ENCODE results near the gene SRXN1. TPM values are rescaled to one million over a fixed set of nuclear protein-coding genes. Genes with fewer than 3 reads are reported as not detected.

The SRXN1 gene
- total and polyA plus RNA-seq, 9 of the 15 experiments (the other 6 are each of a cell fraction or from before 2014, with no cell fraction given) = 6.8 to 36.4 (median 21.6) TPM

- Histone ChIP-seq H3K4me1 (replicated peaks in 1 of 2; ENCODE audit: control insufficient read depth in 2 of 2, insufficient read depth in 2 of 2, low read length in 2 of 2) (peaks cover 0 to 22% of the 10 kb centered on the region in 2 experiments; a peak in 2 of 5 replicates), H4K20me1 (replicated peaks; ENCODE audit: control insufficient read depth, insufficient read depth, low read length) (no peaks in the 10 kb centered on the region), H3K27ac (ENCODE audit: extremely low read depth, low read depth, low read length) (no peak overlapping the region), H3K9me3 (replicated peaks; ENCODE audit: control insufficient read depth, insufficient read depth, low read depth, low read length) (no peaks in the 10 kb centered on the region), H3K27me3 (ENCODE audit: control insufficient read depth in 2 of 2, insufficient read depth in 2 of 2, low read length in 2 of 2) (no peaks in the 10 kb centered on the region), H3K4me3 (no peak overlapping the region), H3K9me1 (ENCODE audit: control insufficient read depth, insufficient read depth, low read length) (no peaks in the 10 kb centered on the region), H3K4me2 (ENCODE audit: insufficient read depth, low read length) (no peak overlapping the region), H3K79me2 (ENCODE audit: control insufficient read depth, insufficient read depth, low read length) (no peaks in the 10 kb centered on the region), H3K36me3 (ENCODE audit: control insufficient read depth, insufficient read depth, low read length) (no peaks in the 10 kb centered on the region), H3K9ac (ENCODE audit: insufficient read depth in 1 of 2, low read depth in 2 of 2, low read length in 2 of 2) (no peak overlapping the region), H2AFZ (ENCODE audit: low read depth, low read length) (no peak overlapping the region)
- no peak for DNase-seq (ENCODE audit: extremely low read depth in 1 of 4, low spot score in 3 of 4)
- in situ Hi-C loops (cut with MboI) = no loop called here
- CTCF ChIA-PET (ENCODE audit: low intra/inter-chr PET ratio) = no interaction called here
- no peak for FAIRE-seq
- WGBS (ENCODE audit: insufficient coverage, low coverage, missing lambda C conversion rate) = 62% methylated on average over 6 of the region's 6 CpGs
- TF ChIP-seq ZNF146 (CRISPR knock-in tag; IDR thresholded peaks at IDR 0.05; ENCODE audit: unreplicated experiment) = peak; percentile 80
- TF ChIP-seq ZNF668 (CRISPR knock-in tag; IDR thresholded peaks at IDR 0.05) = no peak
- BruUV-seq (replicated peaks) = no TSS peak
- ATAC-seq = no peak
- POLR2A ChIA-PET = no interaction called here
- intact Hi-C loops (cut with micrococcal nuclease) = no loop called here
These were observed 52.3 kb downstream of the SRXN1 start for GRCh38 chr20:600736-601135.

DNA sequence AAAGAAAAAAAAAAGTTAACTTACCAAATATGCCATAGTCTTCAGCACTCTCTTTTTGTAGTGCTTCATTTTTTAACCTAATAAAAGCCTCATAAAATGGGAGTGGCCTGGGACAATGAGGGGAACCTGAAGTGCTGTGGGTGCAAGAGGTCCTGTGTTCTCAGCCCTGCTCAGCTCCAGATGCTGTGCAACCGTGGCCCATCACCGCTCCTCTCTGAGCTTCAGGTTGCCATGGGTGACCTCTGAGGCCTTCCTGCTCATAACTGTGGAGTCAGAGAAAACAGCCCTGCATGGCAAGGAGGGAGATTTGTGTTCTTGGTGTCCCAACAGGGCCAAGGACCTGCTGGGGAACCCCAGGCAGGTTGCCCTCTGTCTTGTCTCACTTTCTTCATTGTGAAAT lies 52.9 kb downstream of the SRXN1 start:
- Histone ChIP-seq H4K20me1 (replicated peaks; ENCODE audit: control insufficient read depth, insufficient read depth, low read length) (no peaks in the 10 kb centered on the region), H3K79me2 (ENCODE audit: control insufficient read depth, insufficient read depth, low read length) (no peaks in the 10 kb centered on the region), H3K27ac (ENCODE audit: extremely low read depth, low read depth, low read length) (no peak overlapping the region), H3K9me1 (ENCODE audit: control insufficient read depth, insufficient read depth, low read length) (no peaks in the 10 kb centered on the region), H3K36me3 (ENCODE audit: control insufficient read depth, insufficient read depth, low read length) (no peaks in the 10 kb centered on the region), H3K4me3 (no peak overlapping the region), H3K9ac (ENCODE audit: insufficient read depth in 1 of 2, low read depth in 2 of 2, low read length in 2 of 2) (no peak overlapping the region), H3K4me2 (ENCODE audit: insufficient read depth, low read length) (no peak overlapping the region), H2AFZ (ENCODE audit: low read depth, low read length) (no peak overlapping the region), H3K9me3 (replicated peaks; ENCODE audit: control insufficient read depth, insufficient read depth, low read depth, low read length) (no peaks in the 10 kb centered on the region), H3K27me3 (ENCODE audit: control insufficient read depth in 2 of 2, insufficient read depth in 2 of 2, low read length in 2 of 2) (no peaks in the 10 kb centered on the region), H3K4me1 (replicated peaks in 1 of 2; ENCODE audit: control insufficient read depth in 2 of 2, insufficient read depth in 2 of 2, low read length in 2 of 2) (peaks cover 0 to 24% of the 10 kb centered on the region in 2 experiments; a peak in 2 of 5 replicates)
- in situ Hi-C loops (cut with MboI) (no loop called here), intact Hi-C loops (cut with micrococcal nuclease) (no loop called here)
- BruUV-seq (replicated peaks) = no TSS peak
- FAIRE-seq = no peak
- no CpG with 5 or more reads among the region's 2 CpGs for WGBS (ENCODE audit: insufficient coverage, low coverage, missing lambda C conversion rate)
- TF ChIP-seq MTA3 (IDR thresholded peaks at IDR 0.05; ENCODE audit: borderline replicate concordance) (no peak), PYGO2 (tag; IDR thresholded peaks at IDR 0.05) (no peak), RBM17 (IDR thresholded peaks at IDR 0.05; ENCODE audit: borderline replicate concordance, low read depth, low read length) (no peak), ZBTB11 (CRISPR knock-in tag; IDR thresholded peaks at IDR 0.05) (no peak)
- no peak for DNase-seq (ENCODE audit: extremely low read depth in 1 of 4, low spot score in 3 of 4)
- no peak for ATAC-seq
- ChIA-PET POLR2A (interaction anchor here (0.6 kb wide), 1 partner anchor 303 kb away, joined by 3 read pairs; the partner anchor contains the start of gene ZCCHC3), CTCF (ENCODE audit: low intra/inter-chr PET ratio) (no interaction called here)

All from K562 (cell line).